K562 (cell line): ENCODE results near the gene ZRANB1. TPM values are rescaled to one million over a fixed set of nuclear protein-coding genes. Genes with fewer than 3 reads are reported as not detected.

Experiments used
- ATAC-seq: fragments of 200-7000 bp; cut with Tn5 transposase; 3 replicates; pipeline ENCODE4 v1.9.1; 2020; ENCODE audit warnings: moderate library complexity
- BruUV-seq: library from RNA; stranded (reverse); fragments of 400-500 nt; replicated peaks from 2 replicates; lab custom pipeline; 2021; lab: Mats Ljungman, UMichigan
- CTCF ChIA-PET: fragments of 300-600 bp; formaldehyde crosslinking; extraction: SDS; loops from one replicate; lab custom pipeline; 2021; ENCODE audit warnings: low intra/inter-chr PET ratio; lab: Yijun Ruan, JAX
- POLR2A ChIA-PET: fragments of 300-600, 350-650 bp; sonication (Branson Sonifier 250); formaldehyde crosslinking; extraction: SDS; loops from one replicate; lab custom pipeline; 2021; ENCODE audit warnings: antibody characterized with exemption, inconsistent platforms; lab: Yijun Ruan, JAX
- DNase-seq, 4 experiments: peaks; one replicate each; pipeline versions ENCODE4 v3.0.0 to v3.0.0-alpha.2; 2011 to 2018; ENCODE audit warnings: low spot score in 3 of 4, mixed read lengths in 3 of 4; ENCODE audit errors: extremely low read depth in 1 of 4
- FAIRE-seq: peaks from 2 replicates; lab custom pipeline; 2011; peaks lifted over from hg19 to GRCh38; lab: Jason Lieb, UNC
- H2AFZ ChIP-seq: 2 replicates; pipeline ENCODE4 v1.6.0; 2011; ENCODE audit warnings: low read depth, low read length, control low read depth, inconsistent platforms
- H3K27ac ChIP-seq: fragments of 200-600 bp; 3 replicates; pipeline ENCODE4 v1.8.0; 2011; ENCODE audit warnings: low read depth, mild to moderate bottlenecking, control low read depth, inconsistent platforms, low read length, moderate library complexity, mixed read lengths; ENCODE audit errors: extremely low read depth
- H3K27me3 ChIP-seq, 2 experiments: fragments of 300-600 bp in 1 of 2; 2 replicates in 1 of 2; 3 replicates in 1 of 2; pipeline versions ENCODE4 v1.6.0 to v1.8.0; 2011; ENCODE audit warnings: inconsistent platforms in 2 of 2, low read length in 2 of 2, mild to moderate bottlenecking in 1 of 2, mixed read lengths in 1 of 2, moderate library complexity in 1 of 2; ENCODE audit not compliant: control insufficient read depth in 2 of 2, insufficient read depth in 2 of 2
- H3K36me3 ChIP-seq: fragments of 300-600 bp; 3 replicates; pipeline ENCODE4 v1.8.0; 2011; ENCODE audit warnings: mild to moderate bottlenecking, low read length, inconsistent platforms; ENCODE audit not compliant: control insufficient read depth, insufficient read depth
- H3K4me1 ChIP-seq, 2 experiments: fragments of 200-600 bp in 1 of 2; replicated peaks in 1 of 2; 2 replicates in 1 of 2; 3 replicates in 1 of 2; pipeline versions ENCODE4 v1.5.1 to v1.8.0; 2011; ENCODE audit warnings: inconsistent platforms in 2 of 2, low read length in 2 of 2, mild to moderate bottlenecking in 1 of 2, mixed read lengths in 1 of 2, moderate library complexity in 1 of 2; ENCODE audit not compliant: control insufficient read depth in 2 of 2, insufficient read depth in 2 of 2
- H3K4me2 ChIP-seq: 2 replicates; pipeline ENCODE4 v1.6.1; 2011; ENCODE audit warnings: low read length, control low read depth, inconsistent platforms, mixed read lengths; ENCODE audit not compliant: insufficient read depth
- H3K4me3 ChIP-seq: fragments of 200-600 bp; sonication (generic), shearing (Covaris generic); 2 replicates; pipeline ENCODE4 v1.5.1; 2016; ENCODE audit warnings: control low read depth, inconsistent platforms
- H3K79me2 ChIP-seq: fragments of 200-600 bp; 3 replicates; pipeline ENCODE4 v1.8.0; 2011; ENCODE audit warnings: low read length, inconsistent platforms; ENCODE audit not compliant: control insufficient read depth, insufficient read depth
- H3K9ac ChIP-seq, 2 experiments: 2 replicates each; pipeline versions ENCODE4 v1.6.0 to v1.6.1; 2011; ENCODE audit warnings: low read depth in 2 of 2, low read length in 2 of 2, control low read depth in 1 of 2, inconsistent platforms in 1 of 2, mild to moderate bottlenecking in 1 of 2, mixed read lengths in 1 of 2; ENCODE audit not compliant: insufficient read depth in 1 of 2
- H3K9me1 ChIP-seq: one replicate; pipeline ENCODE4 v1.6.0; 2011; ENCODE audit warnings: inconsistent platforms, mild to moderate bottlenecking, low read length, moderate library complexity; ENCODE audit not compliant: control insufficient read depth, insufficient read depth
- H3K9me3 ChIP-seq: replicated peaks from 2 replicates; pipeline ENCODE4 v1.5.1; 2011; ENCODE audit warnings: low read depth, low read length, inconsistent platforms; ENCODE audit not compliant: control insufficient read depth, insufficient read depth
- H4K20me1 ChIP-seq: replicated peaks from 2 replicates; pipeline ENCODE4 v1.6.1; 2011; ENCODE audit warnings: low read length, inconsistent platforms, mixed read lengths; ENCODE audit not compliant: control insufficient read depth, insufficient read depth
- GMEB1 ChIP-seq: fragments of 250-450 bp; sonication (Bioruptor Pico); IDR thresholded peaks from 2 replicates; pipeline ENCODE4 v1.4.0; 2020; ENCODE audit warnings: mild to moderate bottlenecking
- MAFF ChIP-seq: IDR thresholded peaks from 2 replicates; pipeline ENCODE4 v1.6.1; 2012; ENCODE audit warnings: low read length, improper control_type of control experiment
- MED1 ChIP-seq: sonication (generic); formaldehyde crosslinking; IDR thresholded peaks from 2 replicates; pipeline ENCODE4 v1.8.1; 2023; ENCODE audit warnings: missing genetic modification reagents, borderline replicate concordance
- NCOA6 ChIP-seq: fragments of 450-650 bp; IDR thresholded peaks from 2 replicates; pipeline ENCODE4 v1.6.1; 2017; ENCODE audit warnings: mild to moderate bottlenecking
- NEUROD1 ChIP-seq: fragments of 150-350 bp; IDR thresholded peaks from 2 replicates; pipeline ENCODE4 v1.6.1; 2014; ENCODE audit warnings: borderline replicate concordance, low read length, low read depth; ENCODE audit not compliant: partially characterized antibody
- RBM25 ChIP-seq: fragments of 200-400 bp; formaldehyde crosslinking; IDR thresholded peaks from 2 replicates; pipeline ENCODE4 v1.6.1; 2018; ENCODE audit warnings: low read length, low read depth, moderate library complexity; ENCODE audit not compliant: severe bottlenecking
- SMARCA4 ChIP-seq: fragments of 450-650 bp; IDR thresholded peaks from 2 replicates; pipeline ENCODE4 v1.6.1; 2016
- TFAP4 ChIP-seq: sonication (generic); formaldehyde crosslinking; IDR thresholded peaks from 2 replicates; pipeline ENCODE4 v1.8.0; 2022; ENCODE audit warnings: missing genetic modification reagents, mild to moderate bottlenecking, moderate library complexity, borderline replicate concordance
- ZFP91 ChIP-seq: sonication (generic); formaldehyde crosslinking; IDR thresholded peaks from 2 replicates; pipeline ENCODE4 v1.8.0; 2022; ENCODE audit warnings: mild to moderate bottlenecking, missing genetic modification reagents
- ZNF121 ChIP-seq: sonication (generic); formaldehyde crosslinking; conservative IDR thresholded peaks from 2 replicates; pipeline ENCODE4 v1.8.0; 2022; ENCODE audit warnings: missing genetic modification reagents
- ZNF277 ChIP-seq: fragments of 250-450 bp; sonication (Bioruptor Pico); IDR thresholded peaks from 2 replicates; pipeline ENCODE4 v1.8.0; 2022; ENCODE audit warnings: inconsistent platforms, mild to moderate bottlenecking, moderate library complexity, borderline replicate concordance
- ZNF561 ChIP-seq: fragments of 450-650 bp; formaldehyde crosslinking; conservative IDR thresholded peaks from 2 replicates; pipeline ENCODE4 v1.4.0; 2020; ENCODE audit warnings: mild to moderate bottlenecking, moderate library complexity
- WGBS: fragments of 100-300 bp; shearing (Covaris generic); methylation state at CpG from one replicate; pipeline ENCODE4 v1.1.6; 2016; ENCODE audit warnings: low coverage, mixed read lengths; ENCODE audit not compliant: insufficient coverage; ENCODE audit errors: missing lambda C conversion rate; 5-methylcytosine and 5-hydroxymethylcytosine counted together
- in situ Hi-C: fragments of 300-500 bp; cut with MboI; formaldehyde crosslinking; loops from 4 replicates; pipeline ENCODE4 v1.15.0; 2018; ENCODE audit warnings: inconsistent platforms, mixed read lengths
- intact Hi-C: fragments of 100-400 bp; cut with micrococcal nuclease; formaldehyde crosslinking; loops from 2 replicates; pipeline ENCODE4 v1.14.2; 2022
- polyA plus RNA-seq, 8 experiments: library from polyadenylated mRNA; depleted of rRNA in 4 of 8; stranded (reverse) in 5 of 8; unstranded in 3 of 8; fragments of >200 nt; fragmentation: Nextera tagmentation in 2 of 8; fragmentation: Illumina TruSeq in 1 of 8; extraction: Ambion mirVana in 2 of 8; extraction: Trizol in 1 of 8; gene quantifications; 2 replicates each; pipeline versions ENCODE4 v1.2.1 to v1.2.3, GENCODE V29; 2011 to 2014; ENCODE audit warnings: inconsistent platforms in 1 of 8, missing spikeins in 1 of 8
- total RNA-seq, 7 experiments: library from RNA; depleted of rRNA in 6 of 7; stranded (reverse); fragments of >200 nt in 6 of 7; fragmentation: Illumina TruSeq in 2 of 7; extraction: Trizol in 2 of 7; gene quantifications; 2 replicates each; pipeline versions ENCODE4 v1.2.1 to v1.2.3, GENCODE V29; 2011 to 2021; ENCODE audit warnings: low replicate concordance in 1 of 7

Gene ZRANB1
- total and polyA plus RNA-seq, 9 of the 15 experiments (the other 6 are each of a cell fraction or from before 2014, with no cell fraction given): 0.07 to 1.1 (median 0.64) TPM

- TF ChIP-seq MAFF (no peak), ZFP91 (no peak), SMARCA4 (no peak), GMEB1 (CRISPR knock-in tag) (no peak), ZNF121 (CRISPR knock-in tag) (no peak), NEUROD1 (no peak)
Measured at GRCh38 chr10:125005312-125006187, 63.6 kb downstream of the ZRANB1 start (continued).

- no peak overlapping the region for H3K4me3 ChIP-seq
- H3K9ac ChIP-seq: no peak overlapping the region
- H3K9me1 ChIP-seq: no peaks in the 10 kb centered on the region
- ChIA-PET CTCF (no interaction called here), POLR2A (no interaction called here)
- no peak overlapping the region for H3K4me2 ChIP-seq
- no peaks in the 10 kb centered on the region for H3K36me3 ChIP-seq
- H4K20me1 ChIP-seq: no peaks in the 10 kb centered on the region
- no peaks in the 10 kb centered on the region for H3K9me3 ChIP-seq
- WGBS: no CpG with 5 or more reads among the region's 9 CpGs
- ATAC-seq (no peak), FAIRE-seq (no peak), DNase-seq (no peak)
- H3K27me3 ChIP-seq: no peaks in the 10 kb centered on the region
- H3K4me1 ChIP-seq: no peaks in the 10 kb centered on the region
- H3K79me2 ChIP-seq: no peaks in the 10 kb centered on the region
- no TSS peak for BruUV-seq
- no peak overlapping the region for H3K27ac ChIP-seq
- no peak overlapping the region for H2AFZ ChIP-seq
- intact Hi-C loops (no loop called here), in situ Hi-C loops (no loop called here)
- TF ChIP-seq TFAP4 (CRISPR knock-in tag) (no peak), ZNF277 (CRISPR knock-in tag) (no peak), RBM25 (no peak), ZNF561 (CRISPR knock-in tag) (no peak), NCOA6 (no peak), MED1 (CRISPR knock-in tag) (no peak)
Measured at GRCh38 chr10:125006188-125006680, 64.3 kb downstream of the ZRANB1 start.
